ENCODE data around the gene MDH2.
"Not testable (repeated sequence)": the region's sequence is repeated elsewhere in the genome, so short reads cannot be mapped to it uniquely, and the experiment has no call there.

MDH2 gene

DNA sequence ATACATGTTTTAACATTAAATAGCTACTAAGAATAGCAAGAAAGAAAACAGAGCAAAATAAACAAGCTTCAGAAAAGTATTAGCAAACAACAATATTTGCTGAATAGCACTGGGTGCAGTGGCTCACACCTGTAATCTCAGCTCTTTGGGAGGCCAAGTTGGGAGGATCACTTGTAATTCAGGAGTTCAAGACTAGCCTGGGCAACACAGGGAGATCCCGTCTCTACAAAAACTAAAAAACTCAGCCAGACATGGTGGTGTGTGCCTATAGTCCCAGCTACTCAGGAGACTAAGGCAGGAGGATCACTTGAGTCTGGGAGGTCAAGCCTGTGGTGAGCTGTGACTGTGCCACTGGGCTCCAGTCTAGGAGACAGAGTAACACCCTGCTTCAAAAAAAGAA is 66.8 kb downstream of the MDH2 start:
- not testable (repeated sequence) for DNase-seq
